Measurements from ENCODE around the gene PRIMA1.
A peak's percentile ranks its signal among the peaks of the same experiment; 100 is the strongest.

The PRIMA1 gene

DNA sequence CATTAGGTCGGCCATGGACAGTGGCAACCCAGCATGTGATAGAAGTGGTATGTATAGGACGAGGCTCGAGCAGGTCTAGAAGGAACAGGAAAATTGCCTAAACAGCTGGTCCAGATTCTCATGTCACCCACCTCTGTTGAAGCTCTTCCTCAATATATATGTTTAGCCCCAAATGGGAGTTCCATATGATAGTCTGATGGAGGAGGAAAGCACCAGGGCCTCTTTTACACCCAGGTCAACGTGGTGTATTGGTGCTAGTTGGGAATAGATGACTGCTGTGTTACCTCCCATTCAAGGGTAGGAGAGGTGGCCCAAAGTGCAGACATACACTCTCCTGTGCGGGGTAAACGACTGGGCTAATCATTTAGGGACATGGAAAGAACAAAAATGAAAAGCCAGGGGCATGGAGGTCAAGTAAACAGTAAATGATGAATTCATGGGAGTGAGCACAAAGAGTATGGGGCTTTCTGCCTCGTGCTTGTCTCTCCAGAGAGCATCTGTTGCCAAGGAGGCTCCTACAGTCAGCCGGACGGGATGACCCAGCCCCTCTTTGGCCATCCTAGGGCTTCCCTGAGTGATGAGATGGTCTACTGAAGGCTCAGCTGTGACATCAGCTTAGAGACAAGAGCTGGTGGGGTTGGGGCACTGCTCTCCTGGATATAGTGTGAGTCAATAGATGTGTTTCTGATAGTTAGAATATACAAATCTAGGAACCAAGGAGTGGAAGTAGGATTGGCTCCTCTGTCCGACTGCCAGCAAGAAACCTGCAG lies 5.5 kb upstream of the PRIMA1 start:
- DNase-seq: no peak

DNA sequence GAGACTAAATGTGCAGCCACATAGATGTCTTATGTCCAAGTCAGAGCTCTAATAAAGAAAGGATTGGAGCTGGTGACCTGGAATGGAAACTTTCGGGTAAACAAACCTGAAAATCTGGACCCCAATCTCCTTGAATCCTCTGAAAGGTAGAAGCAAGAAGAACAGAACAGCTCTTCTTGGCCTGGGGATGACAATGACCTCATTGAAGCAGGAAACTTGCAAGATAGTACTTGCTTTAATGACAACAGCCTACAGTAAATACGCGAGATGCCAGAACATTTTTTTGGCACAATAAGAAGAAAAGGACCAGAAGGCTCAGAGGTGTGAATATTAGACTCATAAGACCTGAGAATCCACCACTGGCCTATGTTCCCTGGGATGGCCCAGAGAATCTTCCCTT lies 4.1 kb upstream of the PRIMA1 start:
- DNase-seq: no peak

- no peak for DNase-seq
Measured at GRCh38 chr14:93790966-93791365, 2.7 kb upstream of the PRIMA1 start.

DNA sequence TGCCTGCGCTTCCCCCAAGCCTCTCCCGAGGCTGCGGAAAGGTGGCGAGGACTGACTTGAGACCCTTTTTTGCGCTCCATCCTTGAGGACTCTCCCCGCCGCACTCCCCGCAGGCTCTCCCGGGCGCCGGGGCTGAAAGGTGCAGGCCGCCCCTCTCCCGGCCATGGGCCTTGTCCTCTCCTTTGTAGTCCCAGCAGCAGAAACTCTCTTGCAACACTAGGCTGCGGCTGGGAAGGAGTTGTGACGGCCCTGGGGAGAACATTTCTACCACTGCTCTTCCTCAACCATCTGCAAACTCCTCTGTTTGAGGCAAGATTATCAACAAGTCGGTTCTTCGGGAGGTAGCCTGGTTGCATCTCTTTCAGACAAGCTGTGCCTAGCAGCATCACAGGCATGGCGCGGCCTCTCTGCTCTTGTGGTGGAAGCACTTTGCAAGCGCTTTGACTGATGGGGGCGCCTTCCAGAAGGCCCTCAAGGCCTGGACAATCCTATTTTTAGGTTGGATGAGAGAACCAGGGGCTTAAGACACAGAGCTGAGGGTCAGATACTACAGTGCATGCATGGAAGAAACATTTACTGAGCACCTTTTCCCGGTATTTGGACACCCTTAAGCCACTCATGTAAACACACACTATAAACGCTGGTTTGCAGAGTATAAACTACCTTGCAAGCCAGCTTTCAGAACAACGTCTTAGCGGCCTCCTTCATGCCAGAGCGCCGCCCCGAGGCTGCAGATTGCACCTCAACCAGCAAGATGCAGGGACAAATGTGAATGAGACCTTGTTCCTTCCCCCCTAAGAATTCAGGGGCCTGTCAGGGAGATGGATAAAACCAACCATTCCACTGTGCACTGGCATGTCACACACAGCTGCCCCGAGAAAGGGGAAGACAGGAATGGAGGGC lies 1.2 kb upstream of the PRIMA1 start:
- DNase-seq: no peak

DNA sequence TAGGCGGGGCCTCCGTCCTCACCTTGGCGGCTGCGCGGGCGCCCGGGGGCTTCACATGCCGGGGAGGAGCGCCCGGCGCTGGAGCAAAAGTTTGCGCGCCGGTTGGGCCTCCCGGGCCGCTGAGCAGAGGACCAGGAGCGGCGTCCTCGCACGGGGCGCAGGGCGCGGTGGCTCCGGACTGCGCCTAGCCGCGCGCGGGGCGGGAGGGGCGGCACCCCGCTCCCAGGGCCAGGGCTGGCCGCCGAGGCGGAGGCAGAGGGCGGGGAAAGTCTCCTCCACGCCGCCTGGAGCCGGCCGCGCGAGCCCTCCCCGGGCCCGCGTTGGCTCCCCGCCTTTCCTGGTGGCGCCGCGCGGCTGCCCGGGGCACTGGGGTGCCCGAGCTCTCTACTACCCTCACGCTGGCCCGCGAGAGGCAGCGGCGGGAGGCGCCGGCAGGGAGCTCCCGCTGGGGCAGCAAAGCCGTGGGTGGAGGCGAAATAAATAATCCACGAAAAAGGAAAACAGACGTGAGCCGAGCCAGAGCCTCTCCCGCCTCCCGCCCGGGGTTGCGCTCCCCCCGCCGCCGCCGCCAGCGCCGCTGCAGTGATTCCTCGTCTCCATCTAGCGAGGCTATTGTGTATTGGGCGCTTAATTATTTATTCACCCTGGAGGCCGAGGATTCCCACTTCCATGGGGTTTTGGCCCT lies 400 bp upstream of the PRIMA1 start:
- peak; percentile 58 for DNase-seq

- no peak for DNase-seq
Measured at GRCh38 chr14:93787465-93788292, 606 bp downstream of the PRIMA1 start.

- no peak for DNase-seq
Measured at GRCh38 chr14:93785423-93785822, 2.9 kb downstream of the PRIMA1 start.

DNA sequence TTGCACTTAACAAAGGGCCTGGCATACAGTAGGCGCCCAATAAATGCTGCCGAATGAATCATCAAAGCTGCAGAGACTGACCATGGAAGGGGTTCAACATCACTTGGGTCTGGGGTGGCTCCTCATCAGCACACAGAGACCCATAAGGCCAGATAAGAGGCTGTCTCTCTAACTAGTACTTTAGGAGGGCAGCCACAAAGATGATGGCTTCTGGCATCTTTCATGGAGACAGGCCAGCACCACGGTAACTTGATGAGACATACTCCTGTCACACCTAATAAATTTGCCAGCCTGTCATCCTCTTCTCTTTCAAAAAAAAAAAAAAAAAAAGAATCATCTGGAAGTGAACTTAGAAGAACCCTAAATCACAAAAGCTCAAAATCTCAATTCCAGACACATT lies 3.4 kb downstream of the PRIMA1 start:
- no peak for DNase-seq

GRCh38 chr14:93780813-93781400 lies 7.4 kb downstream of the PRIMA1 start:
- no peak for DNase-seq

DNA sequence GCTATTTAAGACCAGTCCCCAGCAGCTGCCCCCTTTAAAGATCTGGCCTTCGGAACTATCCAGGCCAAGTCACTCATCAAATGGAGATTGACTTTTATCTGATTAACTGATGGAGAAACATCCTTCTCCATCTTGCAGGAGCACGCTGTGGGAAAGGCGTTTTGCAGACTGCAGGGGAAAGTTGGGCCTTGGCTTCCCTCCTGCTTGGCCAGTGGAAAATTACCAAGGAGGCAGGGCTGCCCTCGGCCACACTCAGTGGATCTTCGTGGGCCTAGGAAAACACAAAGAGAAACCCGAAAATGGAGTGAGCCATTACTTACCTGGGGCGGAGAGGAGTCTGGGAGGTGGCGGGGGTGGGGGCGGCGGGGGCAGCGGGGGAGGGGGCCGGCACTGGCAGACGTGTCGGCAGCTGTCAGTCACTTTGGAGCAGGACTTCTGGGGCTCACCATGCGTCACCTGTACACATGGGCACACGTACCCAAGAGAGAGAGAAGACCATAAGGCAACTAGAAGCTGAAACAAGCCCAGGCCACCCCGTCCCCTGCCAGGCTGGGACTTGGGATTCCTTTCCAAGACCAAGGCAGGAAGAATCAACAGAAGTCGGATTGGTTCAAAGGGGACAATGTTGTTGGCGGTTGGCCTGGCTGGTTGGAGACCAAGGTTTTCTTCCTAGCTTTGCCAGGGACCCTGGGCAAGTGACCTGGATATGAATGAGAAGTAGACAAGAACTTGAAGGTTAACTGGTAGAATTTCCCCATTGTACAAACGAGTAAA lies 9.2 kb downstream of the PRIMA1 start:
- DNase-seq: no peak

GRCh38 chr14:93778453-93778852 lies 9.8 kb downstream of the PRIMA1 start:
- no peak for DNase-seq

DNA sequence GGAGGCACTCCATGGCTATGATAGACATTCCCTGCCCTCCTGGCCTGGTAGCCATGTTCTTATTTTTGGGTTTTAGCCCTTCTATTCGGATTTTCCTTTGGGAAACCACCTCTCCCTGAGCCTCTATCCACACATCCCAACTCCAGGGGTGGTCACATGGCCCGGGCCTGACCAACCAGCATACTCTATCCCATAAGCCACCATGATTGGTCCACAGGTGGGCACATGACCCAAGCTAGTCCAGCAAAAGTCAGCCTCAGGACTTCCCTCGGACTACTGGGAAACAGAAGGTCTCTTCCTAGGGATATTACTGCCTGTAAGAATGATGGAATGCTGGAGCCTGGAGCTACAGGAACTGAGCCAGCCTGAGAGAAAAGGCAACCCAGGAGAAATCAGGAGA lies 12.5 kb downstream of the PRIMA1 start:
- DNase-seq: no peak

GRCh38 chr14:93775158-93775557 lies 13.1 kb downstream of the PRIMA1 start:
- no peak for DNase-seq

GRCh38 chr14:93772263-93772662 lies 16.0 kb downstream of the PRIMA1 start:
- no peak for DNase-seq

DNA sequence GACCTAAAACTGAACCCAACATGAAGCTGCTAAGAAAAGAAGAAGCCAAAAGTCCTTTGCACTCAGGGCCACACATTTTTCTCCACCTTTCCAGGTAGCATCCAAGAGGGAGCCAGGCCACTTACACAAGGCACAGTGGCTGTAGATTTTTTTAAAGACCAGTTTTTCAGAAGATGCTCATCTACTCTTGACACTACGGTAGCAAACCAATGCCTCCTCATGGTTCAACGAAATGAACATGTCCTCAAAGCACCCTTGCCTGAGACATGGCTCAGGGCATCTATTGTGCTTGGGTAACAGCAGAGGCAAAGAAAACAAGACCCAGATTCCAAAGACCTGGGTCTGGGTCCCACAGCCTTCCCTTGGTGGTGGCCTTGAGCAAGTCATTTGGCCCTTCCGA lies 22.3 kb downstream of the PRIMA1 start:
- no peak for DNase-seq

DNA sequence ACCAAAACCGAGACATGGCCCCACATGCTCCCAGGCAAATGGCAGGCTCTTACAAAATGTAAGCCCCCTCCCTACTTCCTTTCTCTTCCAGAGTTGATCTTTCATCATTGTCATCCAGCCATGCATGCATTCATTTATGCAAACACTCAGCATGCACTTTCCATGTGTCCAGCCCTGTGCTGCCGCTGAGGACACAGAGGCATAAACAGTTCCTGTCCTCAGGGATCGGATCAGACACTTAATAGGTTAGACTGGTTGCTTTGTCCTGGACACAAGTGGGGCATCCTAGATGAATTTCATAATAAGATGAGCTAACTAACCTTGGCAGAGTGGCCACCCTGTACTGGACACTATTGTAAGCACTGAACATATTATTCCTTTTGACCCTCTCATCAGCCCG lies 23.1 kb downstream of the PRIMA1 start:
- DNase-seq: no peak

DNA sequence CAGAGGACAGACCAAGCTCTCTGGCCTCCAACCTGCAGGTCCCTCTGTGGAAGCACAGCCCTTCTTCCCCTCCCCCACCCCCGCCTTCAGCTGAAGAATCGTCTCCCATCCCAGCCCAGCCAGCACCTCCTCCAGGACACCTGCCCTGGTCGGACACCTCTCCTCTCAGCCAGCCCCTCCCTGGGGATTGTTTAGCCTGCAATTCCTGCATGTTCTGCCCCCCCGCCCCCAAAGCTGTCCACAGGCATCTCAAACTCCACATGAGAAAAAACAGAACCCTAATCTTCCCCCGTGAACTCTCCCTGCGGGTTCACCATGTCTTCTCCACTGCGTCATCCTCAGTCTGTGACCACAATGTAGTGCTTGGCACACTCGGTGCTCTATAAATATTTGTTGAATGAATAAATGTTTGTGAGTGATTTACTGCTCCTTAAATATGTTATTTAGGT lies 24.1 kb downstream of the PRIMA1 start:
- no peak for DNase-seq

- peak; percentile 10 for DNase-seq
Measured at GRCh38 chr14:93759719-93760307, 28.5 kb downstream of the PRIMA1 start.

DNA sequence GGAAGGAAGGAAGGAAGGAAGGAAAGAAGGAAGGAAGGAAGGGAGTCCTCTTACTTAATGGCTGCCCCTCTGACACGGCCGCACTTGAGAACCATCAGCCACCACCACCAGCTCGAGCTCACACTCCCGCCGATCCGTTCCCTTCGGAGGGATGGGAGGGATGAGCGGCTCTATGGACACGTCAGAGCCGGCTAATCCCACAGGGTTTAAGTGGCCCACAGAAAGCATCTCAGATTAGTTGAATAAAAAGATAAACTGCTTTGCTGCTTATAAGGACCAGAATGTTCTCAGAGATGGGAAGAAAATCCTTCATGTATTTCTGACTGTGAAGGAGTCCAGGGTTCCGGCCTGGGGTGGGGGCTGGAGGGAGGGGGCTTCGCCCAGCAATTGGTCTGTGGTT lies 31.1 kb downstream of the PRIMA1 start:
- no peak for DNase-seq

GRCh38 chr14:93753647-93754046 lies 34.6 kb downstream of the PRIMA1 start:
- no peak for DNase-seq

- DNase-seq: no peak
Measured at GRCh38 chr14:93752980-93753561, 35.2 kb downstream of the PRIMA1 start.

Measured in NCI-H1092 treated with DMSO at 0.1 percent for 48 hours (cell line).